ENCODE measurements around the gene RAB17.

The RAB17 gene

DNA sequence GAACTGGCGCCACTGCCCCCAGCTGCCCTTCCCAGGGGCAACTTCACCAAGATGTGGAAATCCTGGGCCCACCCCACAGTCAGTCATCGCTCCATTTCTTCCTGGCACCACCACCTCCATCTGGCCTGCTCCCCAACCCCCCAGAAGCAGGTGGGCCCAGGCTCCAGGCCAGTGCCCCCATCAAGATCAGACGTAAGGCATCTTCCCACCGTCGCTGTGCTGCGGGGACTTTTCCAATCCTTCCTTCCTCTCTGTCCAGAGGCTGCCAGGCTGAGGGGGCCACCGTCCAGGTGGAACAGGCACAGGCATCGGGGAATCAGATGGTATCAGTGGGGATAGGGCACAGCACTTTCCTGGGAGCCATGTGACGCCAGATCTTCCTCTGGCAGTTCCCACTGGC is 16.1 kb downstream of the RAB17 start:
- Histone ChIP-seq H3K36me3 (no peaks in the 10 kb centered on the region), H3K27me3 (peaks cover 4% of the 10 kb centered on the region), H3K4me1 (ENCODE audit: control insufficient read depth in 1 of 2, insufficient read depth in 1 of 2, low read depth in 1 of 2, low read length in 1 of 2) (no peaks in the 10 kb centered on the region), H3K4me3 (ENCODE audit: low read depth in 1 of 2, low read length in 1 of 2) (no peak overlapping the region), H3K27ac (no peak overlapping the region), H3K9me3 (no peaks in the 10 kb centered on the region)
- TF ChIP-seq, protein P1, sequence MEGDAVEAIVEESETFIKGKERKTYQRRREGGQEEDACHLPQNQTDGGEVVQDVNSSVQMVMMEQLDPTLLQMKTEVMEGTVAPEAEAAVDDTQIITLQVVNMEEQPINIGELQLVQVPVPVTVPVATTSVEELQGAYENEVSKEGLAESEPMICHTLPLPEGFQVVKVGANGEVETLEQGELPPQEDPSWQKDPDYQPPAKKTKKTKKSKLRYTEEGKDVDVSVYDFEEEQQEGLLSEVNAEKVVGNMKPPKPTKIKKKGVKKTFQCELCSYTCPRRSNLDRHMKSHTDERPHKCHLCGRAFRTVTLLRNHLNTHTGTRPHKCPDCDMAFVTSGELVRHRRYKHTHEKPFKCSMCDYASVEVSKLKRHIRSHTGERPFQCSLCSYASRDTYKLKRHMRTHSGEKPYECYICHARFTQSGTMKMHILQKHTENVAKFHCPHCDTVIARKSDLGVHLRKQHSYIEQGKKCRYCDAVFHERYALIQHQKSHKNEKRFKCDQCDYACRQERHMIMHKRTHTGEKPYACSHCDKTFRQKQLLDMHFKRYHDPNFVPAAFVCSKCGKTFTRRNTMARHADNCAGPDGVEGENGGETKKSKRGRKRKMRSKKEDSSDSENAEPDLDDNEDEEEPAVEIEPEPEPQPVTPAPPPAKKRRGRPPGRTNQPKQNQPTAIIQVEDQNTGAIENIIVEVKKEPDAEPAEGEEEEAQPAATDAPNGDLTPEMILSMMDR (IDR thresholded peaks at IDR 0.05) = no peak

DNA sequence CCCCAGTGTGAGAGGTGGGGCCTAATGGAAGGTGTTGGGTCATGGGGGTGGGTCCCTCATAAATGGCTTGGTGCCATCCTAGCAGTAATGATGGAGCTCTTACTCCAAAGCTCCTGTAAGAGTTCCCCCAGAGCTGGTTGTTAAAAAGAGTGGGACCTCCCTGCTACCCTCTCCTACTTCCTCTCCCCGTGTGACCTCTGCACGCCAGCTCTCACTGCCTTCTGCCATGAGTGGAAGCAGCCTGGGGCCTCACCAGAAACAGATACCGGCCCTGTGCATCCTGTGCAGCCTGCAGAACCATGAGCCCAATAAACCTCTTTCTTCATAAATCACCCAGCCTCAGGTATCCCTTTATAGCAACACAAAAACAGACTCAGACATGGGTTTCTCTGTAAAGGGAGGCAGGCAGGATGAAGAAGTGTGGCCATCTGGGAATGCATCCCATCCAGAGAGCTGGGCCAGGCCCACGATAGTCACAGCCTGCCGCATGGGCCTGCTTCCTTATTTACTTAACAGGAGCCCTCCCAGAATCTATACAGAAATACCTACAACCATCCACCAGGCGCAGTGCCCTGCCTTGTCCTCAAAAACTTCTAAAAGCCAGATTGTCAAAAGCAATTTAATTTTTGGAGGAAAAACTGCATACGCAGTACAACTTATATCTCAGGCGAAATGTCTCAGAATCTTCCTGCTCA is 16.7 kb downstream of the RAB17 start:
- TF ChIP-seq, protein P1 (IDR thresholded peaks at IDR 0.05) = no peak
- Histone ChIP-seq H3K36me3 (no peaks in the 10 kb centered on the region), H3K4me3 (ENCODE audit: low read depth in 1 of 2, low read length in 1 of 2) (no peak overlapping the region), H3K9me3 (no peaks in the 10 kb centered on the region), H3K4me1 (ENCODE audit: control insufficient read depth in 1 of 2, insufficient read depth in 1 of 2, low read depth in 1 of 2, low read length in 1 of 2) (no peaks in the 10 kb centered on the region), H3K27ac (no peak overlapping the region), H3K27me3 (peaks cover 4% of the 10 kb centered on the region)

DNA sequence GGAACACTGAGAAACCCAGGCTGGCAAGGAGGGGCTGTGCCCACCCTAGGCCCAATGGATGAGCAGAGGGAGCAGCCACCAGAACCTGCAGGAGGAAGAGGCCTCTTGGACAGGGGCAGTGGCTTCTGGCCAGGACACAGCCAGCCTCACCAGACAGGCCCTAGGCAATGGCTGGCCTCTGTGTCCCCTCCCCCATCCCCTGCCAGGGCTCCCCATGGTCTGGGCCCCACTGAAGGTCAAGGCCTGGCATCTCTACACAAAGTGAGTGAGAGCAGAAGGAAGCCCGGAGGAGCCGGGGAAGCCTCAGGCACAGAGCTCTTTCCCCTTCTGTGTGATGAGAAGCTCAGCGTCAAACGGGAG is 17.8 kb downstream of the RAB17 start:
- no peaks in the 10 kb centered on the region for H3K4me1 ChIP-seq (ENCODE audit: control insufficient read depth in 1 of 2, insufficient read depth in 1 of 2, low read depth in 1 of 2, low read length in 1 of 2)
- TF ChIP-seq, protein P1 (IDR thresholded peaks at IDR 0.05) = no peak
- no peaks in the 10 kb centered on the region for H3K9me3 ChIP-seq
- no peaks in the 10 kb centered on the region for H3K36me3 ChIP-seq
- H3K27ac ChIP-seq = no peak overlapping the region
- H3K4me3 ChIP-seq (ENCODE audit: low read depth in 1 of 2, low read length in 1 of 2) = no peak overlapping the region
- H3K27me3 ChIP-seq = peaks cover 4% of the 10 kb centered on the region

DNA sequence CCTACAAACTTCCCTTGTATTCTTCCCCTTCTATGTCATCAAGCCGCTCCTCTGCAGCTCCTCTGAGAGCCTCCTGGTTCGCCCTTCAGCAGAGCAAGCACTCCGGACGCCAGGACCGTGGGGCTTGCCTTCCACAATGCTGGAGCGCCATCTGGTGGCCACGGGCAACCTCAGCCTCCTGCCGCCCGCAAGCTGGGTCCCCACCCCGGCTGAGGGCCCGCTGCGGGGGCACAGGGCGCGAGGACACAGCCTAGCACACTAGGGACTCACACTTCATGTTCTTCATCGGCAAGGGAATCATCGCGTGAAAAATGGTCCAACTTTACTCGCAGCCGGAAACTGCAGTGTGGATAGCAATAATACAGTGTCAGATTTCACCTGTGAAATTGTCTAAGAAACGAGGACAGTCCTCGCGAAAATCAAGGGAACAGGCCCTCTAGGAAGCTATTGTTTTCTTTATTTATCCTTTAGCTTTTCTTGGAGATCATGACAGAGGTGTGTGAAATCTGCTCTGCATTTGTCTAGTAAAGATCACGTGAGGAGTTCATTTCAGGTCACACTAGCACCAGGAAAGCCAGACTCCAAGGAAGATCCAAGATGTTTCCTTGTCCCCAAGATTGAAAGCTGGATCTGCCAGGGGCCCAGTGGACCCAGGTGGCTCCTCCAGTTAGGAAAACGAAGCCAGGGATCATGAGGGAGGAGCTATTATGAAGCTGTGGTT is 18.4 kb downstream of the RAB17 start:
- Histone ChIP-seq H3K4me1 (ENCODE audit: control insufficient read depth in 1 of 2, insufficient read depth in 1 of 2, low read depth in 1 of 2, low read length in 1 of 2) (no peaks in the 10 kb centered on the region), H3K27ac (no peak overlapping the region), H3K4me3 (ENCODE audit: low read depth in 1 of 2, low read length in 1 of 2) (no peak overlapping the region), H3K9me3 (no peaks in the 10 kb centered on the region), H3K27me3 (peaks cover 4% of the 10 kb centered on the region), H3K36me3 (no peaks in the 10 kb centered on the region)
- TF ChIP-seq, protein P1 (IDR thresholded peaks at IDR 0.05) = peak; percentile 73

DNA sequence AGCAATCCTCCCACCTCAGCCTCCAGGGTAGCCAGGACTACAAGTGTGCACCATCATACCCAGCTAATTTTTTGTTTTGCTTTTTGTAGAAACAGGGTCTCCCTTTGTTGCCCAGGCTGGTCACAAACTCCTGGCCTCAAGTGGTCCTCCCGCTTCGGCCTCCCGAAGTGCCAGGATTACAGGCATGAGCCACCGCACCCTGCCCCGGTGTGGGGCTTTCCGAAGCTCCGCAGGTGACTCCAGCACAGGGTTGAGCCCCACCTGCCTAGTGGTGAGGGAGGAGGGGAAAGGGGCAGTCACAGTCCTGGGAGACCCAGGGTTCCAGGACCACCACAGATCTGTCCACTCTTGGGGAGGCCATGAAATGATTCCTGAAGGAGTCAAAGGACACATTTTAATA is 19.0 kb downstream of the RAB17 start:
- no peak overlapping the region for H3K27ac ChIP-seq
- no peaks in the 10 kb centered on the region for H3K9me3 ChIP-seq
- no peaks in the 10 kb centered on the region for H3K4me1 ChIP-seq (ENCODE audit: control insufficient read depth in 1 of 2, insufficient read depth in 1 of 2, low read depth in 1 of 2, low read length in 1 of 2)
- H3K4me3 ChIP-seq (ENCODE audit: low read depth in 1 of 2, low read length in 1 of 2) = no peak overlapping the region
- TF ChIP-seq, protein P1 (IDR thresholded peaks at IDR 0.05) = no peak
- peaks cover 4% of the 10 kb centered on the region for H3K27me3 ChIP-seq
- no peaks in the 10 kb centered on the region for H3K36me3 ChIP-seq
